ENCODE measurements around the gene NOTUM. TPM values are rescaled to one million over a fixed set of nuclear protein-coding genes. Genes with fewer than 3 reads are reported as not detected.

Gene NOTUM
- total RNA-seq, 1 donor from 2014 or later, result under 0.01 TPM

Other genes starting within 250 kb of the NOTUM start
- 4.9 TPM for gene SLC25A10, start 248.9 kb downstream of the NOTUM start, total RNA-seq
- gene GCGR, start 157.0 kb downstream of the NOTUM start, total RNA-seq, result not detected
- gene MCRIP1, start 127.9 kb downstream of the NOTUM start, total RNA-seq, result 86.4 TPM
- gene PPP1R27, start 126.1 kb downstream of the NOTUM start, total RNA-seq, result not detected
- 66.0 TPM for gene P4HB, start 100.7 kb downstream of the NOTUM start, total RNA-seq
- 22.4 TPM for gene ARHGDIA, start 89.8 kb downstream of the NOTUM start, total RNA-seq
- 92.1 TPM for gene ALYREF, start 69.6 kb downstream of the NOTUM start, total RNA-seq
- 60.3 TPM for gene ANAPC11, start 69.5 kb downstream of the NOTUM start, total RNA-seq
- gene NPB, start 58.9 kb downstream of the NOTUM start, total RNA-seq, result 1.2 TPM
- 28.9 TPM for gene PCYT2, start 49.8 kb downstream of the NOTUM start, total RNA-seq
- 8.6 TPM for gene SIRT7, start 43.0 kb downstream of the NOTUM start, total RNA-seq
- 13.9 TPM for gene MAFG, start 33.5 kb downstream of the NOTUM start, total RNA-seq
- 15.9 TPM for gene PYCR1, start 23.9 kb downstream of the NOTUM start, total RNA-seq
- 0.41 TPM for gene MYADML2, start 14.0 kb downstream of the NOTUM start, total RNA-seq
- 13.5 TPM for gene ASPSCR1, start 16.4 kb upstream of the NOTUM start, total RNA-seq
- gene CENPX, start 61.7 kb upstream of the NOTUM start, total RNA-seq, result 31.0 TPM
- 14.3 TPM for gene LRRC45, start 62.1 kb upstream of the NOTUM start, total RNA-seq
- gene RAC3, start 70.5 kb upstream of the NOTUM start, total RNA-seq, result 110 TPM
- gene DCXR, start 76.5 kb upstream of the NOTUM start, total RNA-seq, result 25.7 TPM
- gene RFNG, start 90.6 kb upstream of the NOTUM start, total RNA-seq, result 21.2 TPM
- gene GPS1, start 90.7 kb upstream of the NOTUM start, total RNA-seq, result 73.8 TPM
- 18.8 TPM for gene DUS1L, start 104.6 kb upstream of the NOTUM start, total RNA-seq
- gene FASN, start 137.0 kb upstream of the NOTUM start, total RNA-seq, result 92.1 TPM

Measured in frontal cortex (tissue), 1 donor.